Astrocyte of the spinal cord (primary cell): ENCODE measurements around the gene BUB1B.

Source experiments
- DNase-seq: peaks from one replicate; pipeline ENCODE4 v3.0.0; 2011; ENCODE audit warnings: low read depth, low spot score
- H3K4me3 ChIP-seq: 2 replicates; pipeline ENCODE4 v1.5.1; 2011; ENCODE audit warnings: low read depth, mild to moderate bottlenecking, low read length, moderate library complexity
- CTCF ChIP-seq: IDR thresholded peaks from 2 replicates; pipeline ENCODE4 v1.5.1; 2012; ENCODE audit warnings: low read depth, mild to moderate bottlenecking, low read length, inconsistent platforms
- in situ Hi-C: cut with HindIII; loops from 2 replicates; pipeline ENCODE4 v1.10.0; 2017; ENCODE audit warnings: low sequenced_read_pairs

BUB1B gene

GRCh38 chr15:40241269-40242212, 80.7 kb downstream of the BUB1B start:
- TF ChIP-seq CTCF: no peak
- H3K4me3 ChIP-seq: no peak overlapping the region
- in situ Hi-C loops: no loop called here
- DNase-seq: no peak

- no peak for DNase-seq
- TF ChIP-seq CTCF: no peak
- H3K4me3 ChIP-seq: no peak overlapping the region
- in situ Hi-C loops: no loop called here
These were observed 81.3 kb downstream of the BUB1B start for GRCh38 chr15:40242213-40242599.

- no peak for TF ChIP-seq CTCF
- H3K4me3 ChIP-seq: no peak overlapping the region
- in situ Hi-C loops: no loop called here
- DNase-seq: no peak
These were observed 81.7 kb downstream of the BUB1B start for GRCh38 chr15:40242601-40243000.

- in situ Hi-C loops: no loop called here
- no peak for TF ChIP-seq CTCF
- no peak for DNase-seq
- no peak overlapping the region for H3K4me3 ChIP-seq
These were observed 82.4 kb downstream of the BUB1B start for GRCh38 chr15:40243126-40243810.

- no peak overlapping the region for H3K4me3 ChIP-seq
- in situ Hi-C loops: no loop called here
- no peak for DNase-seq
- TF ChIP-seq CTCF: no peak
These were observed 84.2 kb downstream of the BUB1B start for GRCh38 chr15:40244961-40245523.

GRCh38 chr15:40245666-40246450, 85.0 kb downstream of the BUB1B start:
- DNase-seq: no peak
- no peak for TF ChIP-seq CTCF
- in situ Hi-C loops: no loop called here
- H3K4me3 ChIP-seq: no peak overlapping the region
